HG02623 (cell line): ENCODE data around the gene TTLL8.

Source experiments
- ATAC-seq: cut with Tn5 transposase; IDR thresholded peaks from one replicate; pipeline ENCODE4 v1.9.1; 2021; ENCODE audit warnings: moderate library complexity; ENCODE audit not compliant: unreplicated experiment

Gene TTLL8

GRCh38 chr22:49969751-49970527 lies 88.2 kb downstream of the TTLL8 start:
- ATAC-seq, result no peak

GRCh38 chr22:49968831-49969661 lies 89.1 kb downstream of the TTLL8 start:
- no peak for ATAC-seq
